Measurements from ENCODE around the gene KRT17.

GRCh38 chr17:41579484-41580243, 44.7 kb downstream of the KRT17 start:
- TF ChIP-seq EP300 (IDR thresholded peaks at IDR 0.05) (no peak), CTCF (IDR thresholded peaks at IDR 0.05) (peak; percentile 73 to 87 (median 80)), POLR2A (IDR thresholded peaks at IDR 0.05) (no peak)
